Activated T-cell treated with anti-CD3 and anti-CD28 coated beads for 48 hours (primary cell): ENCODE measurements around the gene RBPJL.
"Not testable (repeated sequence)": the region's sequence is repeated elsewhere in the genome, so short reads cannot be mapped to it uniquely, and the experiment has no call there.

Experiments used
- DNase-seq: peaks from one replicate; pipeline ENCODE4 v3.0.0-alpha.2; 2020; ENCODE audit warnings: low read depth

Gene RBPJL

GRCh38 chr20:45342855-45343531, 36.4 kb downstream of the RBPJL start:
- DNase-seq, result no peak

- no peak for DNase-seq
Observed at GRCh38 chr20:45343532-45344167, 37.0 kb downstream of the RBPJL start.

DNA sequence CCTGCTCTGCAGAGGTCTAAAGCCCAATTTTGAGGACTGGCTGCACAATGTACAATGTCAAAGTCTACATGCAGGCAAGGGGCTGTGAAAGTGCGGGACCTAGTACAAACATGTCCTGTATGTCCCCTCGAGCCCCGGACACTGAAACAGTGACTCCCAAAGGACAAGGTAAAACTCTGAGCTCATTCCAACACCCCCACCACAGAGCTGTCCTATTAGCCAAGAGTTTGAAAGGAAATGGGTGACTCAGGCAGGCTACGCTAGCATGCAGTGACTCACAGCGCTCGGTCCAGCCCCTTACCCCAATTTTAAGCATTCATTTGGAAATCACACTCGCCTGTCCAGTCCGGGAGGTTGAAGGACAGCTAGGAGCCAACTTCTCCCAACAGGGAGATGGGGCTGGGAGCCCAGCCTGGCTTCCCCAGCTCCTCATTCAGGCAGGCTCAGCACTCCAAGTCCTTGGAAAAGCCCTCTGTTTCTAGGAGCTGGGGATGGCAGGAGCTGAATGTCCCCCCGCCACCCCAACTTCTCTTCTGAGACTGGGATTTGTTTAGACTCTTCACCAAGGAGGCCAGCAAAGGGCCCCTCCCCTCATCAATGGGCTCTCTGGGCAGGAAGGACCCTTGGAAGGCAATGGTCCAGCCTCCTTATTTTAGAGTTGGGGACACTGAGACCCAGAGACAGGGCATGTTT, 37.7 kb downstream of the RBPJL start:
- no peak for DNase-seq

DNA sequence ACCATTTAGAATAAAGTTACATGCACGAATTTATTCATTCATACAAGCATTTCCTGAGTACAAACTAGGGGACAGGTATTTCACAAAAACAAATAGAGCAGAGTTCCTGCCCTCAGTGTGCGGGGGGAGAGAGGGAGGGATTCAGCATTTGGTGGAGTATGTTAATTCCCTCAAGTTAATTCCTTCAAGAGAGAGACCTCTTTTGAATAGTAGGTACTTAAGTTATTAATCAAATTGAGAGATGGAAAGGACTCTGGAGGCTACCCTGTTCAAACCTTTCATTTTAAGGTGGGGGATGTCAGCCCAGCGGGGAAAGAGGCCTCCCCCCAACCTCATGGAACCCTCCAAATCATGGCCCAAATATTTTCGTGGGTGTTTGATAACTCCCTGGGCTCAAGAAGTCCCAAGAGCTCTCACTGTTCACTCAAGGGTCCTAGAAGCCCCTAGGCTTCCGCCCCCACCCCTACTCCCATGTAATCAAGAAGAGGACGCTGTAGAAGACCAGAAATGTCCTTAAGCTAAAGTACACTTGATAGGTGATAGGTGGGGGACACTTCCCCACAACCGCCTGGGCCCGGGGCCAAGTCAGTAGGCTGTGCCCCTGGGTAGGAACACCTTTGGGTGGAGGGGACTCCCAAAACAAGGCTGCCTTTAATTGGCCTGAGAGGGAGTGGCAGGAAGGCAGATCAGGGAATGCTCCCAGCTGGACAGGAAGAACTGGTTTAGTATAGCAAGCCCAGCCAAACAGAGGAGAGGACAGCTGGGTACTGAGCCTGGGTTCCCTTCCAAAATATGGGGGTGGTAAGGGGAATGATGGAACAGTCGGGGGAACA, 38.7 kb downstream of the RBPJL start:
- no peak for DNase-seq

- no peak for DNase-seq
Observed at GRCh38 chr20:45346291-45346718, 39.7 kb downstream of the RBPJL start.

GRCh38 chr20:45346851-45347250, 40.2 kb downstream of the RBPJL start:
- DNase-seq, result no peak

DNA sequence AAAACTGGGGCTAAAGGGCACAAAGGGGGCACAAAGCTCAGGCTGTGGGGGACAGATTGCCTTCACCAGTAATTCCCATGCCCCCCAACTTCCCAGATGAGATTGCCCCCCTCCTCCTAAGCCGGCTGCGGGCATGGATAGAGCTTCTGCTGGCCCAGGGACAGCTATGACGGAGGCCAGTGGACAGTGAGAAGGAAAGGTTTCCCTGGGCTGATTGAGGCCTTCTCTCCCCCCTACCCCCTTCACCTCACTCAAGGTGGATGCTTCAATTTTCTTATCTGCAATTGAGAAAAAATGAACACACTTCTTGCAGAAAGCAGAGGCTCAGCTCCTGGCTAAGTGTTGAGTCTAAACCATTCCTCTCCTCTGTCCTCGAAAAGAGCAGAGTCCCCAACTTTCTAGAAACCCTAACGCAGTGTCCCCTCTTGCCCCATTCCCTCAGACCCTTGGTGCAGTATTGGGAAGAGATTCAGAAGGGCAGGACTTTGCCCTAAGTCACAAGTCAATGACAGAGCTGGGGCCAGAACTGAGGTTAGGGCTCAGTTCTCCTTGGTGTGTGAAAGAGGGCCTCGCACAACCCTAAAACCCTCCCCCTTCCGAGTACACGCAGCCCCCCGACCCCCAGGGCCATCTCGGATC, 40.8 kb downstream of the RBPJL start:
- DNase-seq, result no peak

GRCh38 chr20:45347936-45348778, 41.5 kb downstream of the RBPJL start, which contains the start of gene SDC4:
Gene SDC4, minus strand, starts transcription at chr20:45348424. Its CDS starts 40 bp downstream, at chr20:45348384.
- DNase-seq, result peak; percentile 68

- DNase-seq, result no peak
Observed at GRCh38 chr20:45350217-45350616, 43.6 kb downstream of the RBPJL start.

DNA sequence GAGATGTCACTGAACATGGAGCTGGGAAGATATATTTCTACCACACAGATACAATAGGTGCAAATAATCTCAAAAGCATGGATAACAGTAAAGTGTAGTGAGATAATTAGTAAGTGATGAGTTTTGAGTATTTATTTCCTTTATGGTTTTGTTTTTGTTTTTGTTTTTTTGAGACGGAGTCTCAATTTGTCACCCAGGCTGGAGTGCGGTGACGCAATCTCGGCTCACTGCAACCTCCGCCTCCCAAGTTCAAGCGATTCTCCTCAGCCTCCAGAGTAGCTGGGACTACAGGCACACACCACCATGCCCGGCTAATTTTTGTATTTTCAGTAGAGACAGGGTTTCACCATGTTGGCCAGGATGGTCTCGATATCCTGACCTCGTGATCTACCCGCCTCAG, 44.2 kb downstream of the RBPJL start:
- DNase-seq, result not testable (repeated sequence)

DNA sequence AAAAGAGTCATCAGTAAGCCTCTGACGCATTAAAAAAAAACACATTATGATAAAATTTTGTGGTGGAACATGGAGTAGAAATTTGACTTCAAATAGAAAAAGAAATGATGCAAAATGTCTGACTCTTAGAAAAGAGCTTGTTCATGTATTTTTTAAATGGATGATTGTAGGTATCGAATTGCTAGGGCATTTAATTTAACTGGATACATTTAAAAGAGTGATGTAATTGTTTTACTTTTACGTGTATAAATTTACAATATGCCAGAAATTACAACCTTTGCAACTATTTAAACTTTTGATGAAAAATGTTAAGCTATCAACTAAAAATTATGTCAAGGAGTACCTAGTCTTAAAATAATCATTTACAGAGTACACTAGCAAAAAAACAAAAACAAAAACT, 46.1 kb downstream of the RBPJL start:
- DNase-seq, result no peak

- DNase-seq, result no peak
Observed at GRCh38 chr20:45353746-45354145, 47.1 kb downstream of the RBPJL start.

DNA sequence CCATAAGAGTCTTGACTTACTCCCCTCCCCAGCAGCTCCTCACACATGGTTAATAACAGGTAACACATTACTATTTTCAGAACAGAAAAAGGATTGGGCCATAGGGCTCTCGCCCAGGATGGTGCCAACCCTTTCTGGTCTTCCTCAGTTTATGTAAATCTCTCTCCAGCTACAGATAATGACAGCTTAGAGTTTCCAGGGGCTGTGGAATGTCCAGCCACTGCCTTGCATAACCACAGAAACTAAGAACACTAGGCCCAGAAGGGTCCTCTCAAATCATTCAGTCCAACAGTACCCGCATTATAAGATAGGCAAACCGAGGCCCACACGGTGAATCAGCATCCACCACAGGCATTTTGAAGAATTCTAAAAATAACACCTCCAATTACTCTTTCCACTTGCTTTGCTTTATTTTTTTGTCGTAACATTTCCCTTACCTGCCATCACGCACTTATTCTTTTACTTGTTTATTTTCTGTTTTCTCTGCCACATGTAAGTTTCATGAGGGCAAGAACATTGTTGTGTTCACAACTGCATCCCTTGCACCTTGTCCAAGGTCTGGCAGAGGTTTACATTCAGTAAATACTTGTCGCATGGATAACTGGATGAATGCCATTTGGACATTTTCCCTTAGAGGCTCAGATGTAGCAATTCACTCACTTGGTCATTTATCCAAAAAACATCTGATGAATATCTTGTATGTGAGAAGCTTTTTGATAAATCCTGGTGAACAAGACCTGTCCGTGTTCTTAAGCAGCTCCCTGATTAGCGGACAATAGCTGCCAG, 48.0 kb downstream of the RBPJL start:
- DNase-seq, result no peak

- DNase-seq, result no peak
Observed at GRCh38 chr20:45355209-45356084, 48.8 kb downstream of the RBPJL start.

GRCh38 chr20:45358282-45359068, 51.8 kb downstream of the RBPJL start:
- no peak for DNase-seq

DNA sequence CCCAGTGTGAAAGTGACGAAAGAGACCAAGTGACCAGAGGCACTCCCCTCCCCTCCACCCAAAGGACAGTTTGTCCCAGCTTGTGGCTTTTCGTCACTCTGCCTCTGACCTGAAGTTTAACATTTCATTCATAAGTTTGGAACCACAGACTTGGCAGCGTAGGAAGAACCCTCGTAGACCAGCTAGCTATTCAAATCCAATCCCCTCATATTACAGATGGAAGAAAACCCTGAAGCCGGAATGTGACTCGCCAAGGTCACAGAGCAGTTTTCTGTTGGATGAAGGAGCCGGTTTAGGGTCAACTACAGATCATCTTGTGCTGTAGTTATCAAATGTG, 52.4 kb downstream of the RBPJL start:
- no peak for DNase-seq

- no peak for DNase-seq
Observed at GRCh38 chr20:45359406-45360148, 52.9 kb downstream of the RBPJL start.

- no peak for DNase-seq
Observed at GRCh38 chr20:45361793-45362192, 55.2 kb downstream of the RBPJL start.
